ENCODE data around the gene NDUFS8.
"Not testable (repeated sequence)": the region's sequence is repeated elsewhere in the genome, so short reads cannot be mapped to it uniquely, and the experiment has no call there.

Gene NDUFS8

GRCh38 chr11:68030318-68031143 lies at the start of gene NDUFS8:
TSS of gene NDUFS8 (plus strand) at chr11:68030681. CDS start at chr11:68032152, 1,471 bp downstream.
- peak; percentile 99 for DNase-seq

- DNase-seq, result not testable (repeated sequence)
These were observed 49.3 kb upstream of the NDUFS8 start for GRCh38 chr11:67981226-67981625.

GRCh38 chr11:67982255-67982857 lies 48.1 kb upstream of the NDUFS8 start:
- DNase-seq, result not testable (repeated sequence)

- DNase-seq, result no peak
These were observed 46.5 kb upstream of the NDUFS8 start for GRCh38 chr11:67983951-67984350.

GRCh38 chr11:67985302-67985701 lies 45.2 kb upstream of the NDUFS8 start:
- not testable (repeated sequence) for DNase-seq

GRCh38 chr11:67990546-67991346 lies 39.7 kb upstream of the NDUFS8 start:
- not testable (repeated sequence) for DNase-seq

- not testable (repeated sequence) for DNase-seq
These were observed 38.9 kb upstream of the NDUFS8 start for GRCh38 chr11:67991347-67992121.

- DNase-seq, result not testable (repeated sequence)
These were observed 36.7 kb upstream of the NDUFS8 start for GRCh38 chr11:67993821-67994220.

GRCh38 chr11:67994387-67994786 lies 36.1 kb upstream of the NDUFS8 start:
- DNase-seq, result not testable (repeated sequence)

GRCh38 chr11:67995129-67995528 lies 35.4 kb upstream of the NDUFS8 start:
- DNase-seq, result not testable (repeated sequence)

GRCh38 chr11:67995579-67995978 lies 34.9 kb upstream of the NDUFS8 start:
- not testable (repeated sequence) for DNase-seq

- no peak for DNase-seq
These were observed 34.4 kb upstream of the NDUFS8 start for GRCh38 chr11:67996051-67996450.

GRCh38 chr11:67996622-67997474 lies 33.6 kb upstream of the NDUFS8 start:
- DNase-seq, result no peak

- no peak for DNase-seq
These were observed 33.0 kb upstream of the NDUFS8 start for GRCh38 chr11:67997475-67997921.

GRCh38 chr11:67998150-67999045 lies 32.1 kb upstream of the NDUFS8 start:
- no peak for DNase-seq

GRCh38 chr11:67999201-67999629 lies 31.3 kb upstream of the NDUFS8 start:
- DNase-seq, result no peak

GRCh38 chr11:67999704-68000103 lies 30.8 kb upstream of the NDUFS8 start:
- DNase-seq, result no peak

- peak; percentile 66 to 72 for DNase-seq
These were observed 27.9 kb upstream of the NDUFS8 start for GRCh38 chr11:68002575-68002937.

GRCh38 chr11:68002938-68003845 lies 27.3 kb upstream of the NDUFS8 start:
- peak; percentile 21 to 43 for DNase-seq

Measured in Kasumi-1 (cell line).